Cerebellar cortex (tissue), 1 donor: Measurements from ENCODE around the gene TNFSF13.
A peak's percentile ranks its signal among the peaks of the same experiment; 100 is the strongest.

Source experiments
- DNase-seq: peaks from one replicate; pipeline ENCODE4 v3.0.0-alpha.2; 2015; ENCODE audit warnings: low spot score

TNFSF13 gene, protein sequence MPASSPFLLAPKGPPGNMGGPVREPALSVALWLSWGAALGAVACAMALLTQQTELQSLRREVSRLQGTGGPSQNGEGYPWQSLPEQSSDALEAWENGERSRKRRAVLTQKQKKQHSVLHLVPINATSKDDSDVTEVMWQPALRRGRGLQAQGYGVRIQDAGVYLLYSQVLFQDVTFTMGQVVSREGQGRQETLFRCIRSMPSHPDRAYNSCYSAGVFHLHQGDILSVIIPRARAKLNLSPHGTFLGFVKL

DNA sequence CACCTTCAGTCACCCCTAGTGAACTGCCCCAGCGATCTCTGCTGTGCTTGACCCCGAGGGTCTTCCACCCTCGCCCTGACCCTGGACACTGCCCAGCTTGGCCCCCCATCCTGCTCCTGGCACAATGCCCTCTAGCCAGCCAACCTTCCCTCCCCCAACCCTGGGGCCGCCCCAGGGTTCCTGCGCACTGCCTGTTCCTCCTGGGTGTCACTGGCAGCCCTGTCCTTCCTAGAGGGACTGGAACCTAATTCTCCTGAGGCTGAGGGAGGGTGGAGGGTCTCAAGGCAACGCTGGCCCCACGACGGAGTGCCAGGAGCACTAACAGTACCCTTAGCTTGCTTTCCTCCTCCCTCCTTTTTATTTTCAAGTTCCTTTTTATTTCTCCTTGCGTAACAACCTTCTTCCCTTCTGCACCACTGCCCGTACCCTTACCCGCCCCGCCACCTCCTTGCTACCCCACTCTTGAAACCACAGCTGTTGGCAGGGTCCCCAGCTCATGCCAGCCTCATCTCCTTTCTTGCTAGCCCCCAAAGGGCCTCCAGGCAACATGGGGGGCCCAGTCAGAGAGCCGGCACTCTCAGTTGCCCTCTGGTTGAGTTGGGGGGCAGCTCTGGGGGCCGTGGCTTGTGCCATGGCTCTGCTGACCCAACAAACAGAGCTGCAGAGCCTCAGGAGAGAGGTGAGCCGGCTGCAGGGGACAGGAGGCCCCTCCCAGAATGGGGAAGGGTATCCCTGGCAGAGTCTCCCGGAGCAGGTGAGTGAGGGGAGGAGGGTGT is at the start of gene TNFSF13:
Gene TNFSF13, plus strand, starts transcription at position 207 of the 776 bp plus-strand sequence. Its CDS starts 290 bp downstream, at position 497.
- no peak for DNase-seq

- no peak for DNase-seq
Measured at GRCh38 chr17:7508846-7509245, 49.7 kb upstream of the TNFSF13 start.

DNA sequence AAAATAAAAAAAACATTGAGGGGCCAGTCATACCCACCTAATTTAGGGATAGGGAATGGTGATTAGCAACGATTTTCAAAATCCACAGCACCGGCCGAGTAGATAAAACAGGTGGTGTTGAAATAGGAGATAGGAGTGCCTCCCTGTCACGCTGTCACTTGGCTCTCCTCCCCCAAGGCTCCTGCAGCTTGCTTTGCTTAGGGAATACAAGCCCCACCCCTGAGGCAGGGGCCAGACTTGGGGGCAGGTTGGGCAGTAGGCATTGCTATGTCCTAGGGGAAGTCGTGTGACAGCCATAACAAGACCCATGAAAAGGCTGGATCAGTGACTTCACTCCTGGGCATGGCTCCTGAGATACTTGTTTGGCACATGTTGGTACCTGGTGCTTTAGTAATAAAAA is 48.6 kb upstream of the TNFSF13 start:
- DNase-seq, result no peak

- peak; percentile 23 for DNase-seq
Measured at GRCh38 chr17:7511108-7511507, 47.4 kb upstream of the TNFSF13 start.

- DNase-seq, result no peak
Measured at GRCh38 chr17:7512105-7512504, 46.4 kb upstream of the TNFSF13 start.

GRCh38 chr17:7512824-7513540 is 45.6 kb upstream of the TNFSF13 start:
- DNase-seq, result no peak

DNA sequence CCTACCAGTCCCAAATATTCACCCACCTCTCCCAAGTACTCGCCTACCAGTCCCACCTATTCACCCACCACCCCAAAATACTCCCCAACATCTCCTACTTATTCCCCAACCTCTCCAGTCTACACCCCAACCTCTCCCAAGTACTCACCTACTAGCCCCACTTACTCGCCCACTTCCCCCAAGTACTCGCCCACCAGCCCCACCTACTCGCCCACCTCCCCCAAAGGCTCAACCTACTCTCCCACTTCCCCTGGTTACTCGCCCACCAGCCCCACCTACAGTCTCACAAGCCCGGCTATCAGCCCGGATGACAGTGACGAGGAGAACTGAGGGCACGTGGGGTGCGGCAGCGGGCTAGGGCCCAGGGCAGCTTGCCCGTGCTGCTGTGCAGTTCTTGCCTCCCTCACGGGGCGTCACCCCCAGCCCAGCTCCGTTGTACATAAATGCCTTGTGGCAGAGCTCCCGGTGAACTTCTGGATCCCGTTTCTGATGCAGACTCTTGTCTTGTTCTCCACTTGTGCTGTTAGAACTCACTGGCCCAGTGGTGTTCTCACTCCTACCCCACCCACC is 44.6 kb upstream of the TNFSF13 start:
- no peak for DNase-seq

- no peak for DNase-seq
Measured at GRCh38 chr17:7515911-7516610, 42.5 kb upstream of the TNFSF13 start.

GRCh38 chr17:7523033-7523432 is 35.5 kb upstream of the TNFSF13 start:
- peak; percentile 16 for DNase-seq

DNA sequence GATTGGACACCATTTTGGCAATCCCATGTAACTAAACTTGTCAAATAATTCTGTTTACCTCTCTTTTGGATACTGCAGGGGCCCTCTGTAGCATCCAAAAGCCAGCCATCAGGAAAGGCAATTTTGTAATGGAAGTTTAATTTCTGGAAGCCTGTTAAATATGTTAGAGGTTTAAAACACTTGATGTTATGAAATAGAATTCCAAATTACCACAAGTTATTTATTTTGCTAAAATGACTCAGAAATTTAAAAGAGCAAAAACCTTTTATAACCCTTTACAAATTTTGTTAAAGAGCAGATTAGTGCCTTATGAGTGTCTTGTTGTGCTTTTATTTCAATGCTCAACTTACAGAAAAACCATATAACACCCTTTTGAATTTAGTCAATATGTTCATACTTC is 29.7 kb upstream of the TNFSF13 start:
- no peak for DNase-seq

DNA sequence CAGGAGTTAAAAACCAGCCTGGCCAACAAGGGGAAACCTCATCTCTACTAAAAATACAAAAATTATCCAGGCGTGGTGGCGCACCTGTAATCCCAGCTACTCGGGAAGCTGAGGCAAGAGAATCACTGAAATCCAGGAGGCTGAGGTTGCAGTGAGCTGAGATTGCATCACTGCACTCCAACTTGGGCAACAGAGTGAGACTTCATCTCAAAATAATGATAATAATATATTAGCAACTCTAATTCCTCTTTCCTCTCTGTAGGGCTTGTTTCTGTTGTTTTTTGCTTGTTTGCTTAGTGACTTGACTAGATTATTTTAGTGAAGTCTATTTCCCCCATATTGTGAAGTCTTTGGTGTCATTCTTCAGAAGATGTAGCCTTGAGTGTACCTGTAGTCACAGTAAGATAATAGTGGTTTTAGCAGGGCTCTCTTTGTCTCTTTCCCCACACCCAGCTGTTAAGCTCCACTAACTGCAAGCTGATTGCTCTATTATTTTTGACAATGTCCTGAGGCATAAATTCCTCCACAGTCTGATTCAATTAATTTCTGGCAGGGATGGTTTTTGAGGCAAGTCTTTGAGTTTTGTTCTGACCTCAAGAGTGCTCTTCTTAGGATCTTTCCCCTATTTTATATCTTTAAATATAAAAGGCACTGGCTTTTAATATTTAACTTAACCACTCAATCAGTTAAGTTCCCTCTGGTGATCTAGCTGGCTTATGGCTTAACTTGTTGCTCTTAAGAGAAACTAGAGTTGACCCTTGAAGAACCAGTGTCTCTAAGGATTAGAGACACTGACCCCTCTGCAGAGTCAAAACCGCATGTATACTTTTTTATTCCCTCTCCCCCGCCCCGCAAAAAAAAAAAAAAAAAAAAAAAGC is 28.3 kb upstream of the TNFSF13 start:
- no peak for DNase-seq

- DNase-seq, result no peak
Measured at GRCh38 chr17:7538050-7538449, 20.5 kb upstream of the TNFSF13 start.

DNA sequence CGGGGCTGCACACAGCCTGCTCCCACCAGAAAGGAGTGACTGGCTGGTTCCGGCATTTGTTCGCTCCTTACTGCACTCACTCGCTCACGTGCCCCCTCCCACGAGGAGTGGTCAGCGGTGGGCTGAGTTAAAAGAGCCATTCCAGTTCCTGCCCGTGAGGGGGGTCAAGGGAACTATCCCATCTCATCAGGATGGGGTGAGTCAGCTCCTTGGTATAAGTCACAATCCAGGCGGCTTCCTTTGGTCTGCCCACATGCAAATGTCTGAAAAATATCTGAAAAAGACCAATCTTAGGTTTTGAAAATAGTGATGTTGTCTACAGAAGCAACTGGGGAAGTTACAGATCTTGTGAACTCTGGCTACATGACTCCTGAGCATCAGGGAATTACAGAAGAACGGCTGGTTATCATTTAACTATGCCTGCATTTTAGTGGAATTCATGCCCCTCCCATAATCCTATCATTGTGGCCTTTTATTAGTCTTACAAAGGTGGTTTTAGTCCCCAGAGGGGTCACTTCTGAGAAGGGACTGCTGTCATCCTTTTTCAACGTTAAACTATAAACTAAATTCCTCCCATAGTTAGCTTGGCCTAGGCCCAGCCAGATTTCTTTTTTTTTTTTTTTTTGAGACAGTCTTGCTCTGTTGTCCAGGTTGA is 19.5 kb upstream of the TNFSF13 start:
- no peak for DNase-seq

- DNase-seq, result no peak
Measured at GRCh38 chr17:7541074-7541621, 17.4 kb upstream of the TNFSF13 start.

DNA sequence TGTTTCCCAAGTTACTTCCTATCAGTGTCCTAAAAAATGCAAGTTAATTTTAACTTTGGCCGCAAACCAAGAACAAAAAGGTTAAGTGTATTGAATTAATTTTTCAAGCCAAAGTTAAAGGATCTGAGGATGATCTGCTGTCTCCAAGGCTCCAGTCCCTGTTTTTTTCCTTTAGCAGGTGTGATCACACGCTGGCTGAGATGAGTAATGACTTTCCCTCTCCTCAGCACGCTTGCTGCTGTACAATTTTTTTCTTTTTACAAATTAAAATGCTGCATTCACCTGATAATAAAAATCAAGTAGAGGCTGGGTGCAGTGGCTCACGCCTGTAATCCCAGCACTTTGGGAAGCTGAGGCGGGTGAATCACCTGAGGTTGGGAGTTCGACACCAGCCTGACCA is 13.6 kb upstream of the TNFSF13 start:
- no peak for DNase-seq

DNA sequence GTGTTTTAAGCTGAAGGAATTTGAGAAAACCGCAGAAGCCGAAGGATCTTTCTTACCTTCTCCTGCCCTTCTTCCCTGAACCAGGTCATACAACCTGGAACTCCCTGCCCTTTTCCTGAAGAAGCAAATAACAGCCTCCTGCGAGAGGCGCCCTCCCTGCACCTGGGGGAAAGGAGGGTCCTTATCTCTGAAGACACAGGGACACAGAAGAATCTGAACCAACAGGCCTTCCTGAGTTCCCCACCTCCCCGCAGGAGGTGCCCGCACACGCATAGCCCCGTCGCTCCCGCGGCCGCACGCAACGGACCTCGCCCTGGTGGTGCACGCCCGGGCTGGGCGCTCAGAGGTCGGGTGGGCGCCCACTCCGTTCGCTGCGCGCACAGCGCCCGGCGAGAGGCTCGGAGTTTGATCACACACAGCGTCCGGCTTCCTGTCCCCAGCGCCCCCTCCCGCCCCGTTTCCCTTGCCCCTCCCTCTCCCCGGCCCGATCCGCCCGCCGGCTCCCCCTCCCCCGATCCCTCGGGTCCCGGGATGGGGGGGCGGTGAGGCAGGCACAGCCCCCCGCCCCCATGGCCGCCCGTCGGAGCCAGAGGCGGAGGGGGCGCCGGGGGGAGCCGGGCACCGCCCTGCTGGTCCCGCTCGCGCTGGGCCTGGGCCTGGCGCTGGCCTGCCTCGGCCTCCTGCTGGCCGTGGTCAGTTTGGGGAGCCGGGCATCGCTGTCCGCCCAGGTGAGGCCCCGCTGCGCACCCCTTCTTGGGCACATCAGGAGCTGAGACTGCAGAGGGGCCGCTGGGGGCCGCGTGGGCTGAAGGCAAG is 9.8 kb upstream of the TNFSF13 start, which contains the start of gene TNFSF12:
Gene TNFSF12, plus strand, starts transcription at position 474 of the 816 bp plus-strand sequence. Its CDS starts 96 bp downstream, at position 570.
- no peak for DNase-seq

DNA sequence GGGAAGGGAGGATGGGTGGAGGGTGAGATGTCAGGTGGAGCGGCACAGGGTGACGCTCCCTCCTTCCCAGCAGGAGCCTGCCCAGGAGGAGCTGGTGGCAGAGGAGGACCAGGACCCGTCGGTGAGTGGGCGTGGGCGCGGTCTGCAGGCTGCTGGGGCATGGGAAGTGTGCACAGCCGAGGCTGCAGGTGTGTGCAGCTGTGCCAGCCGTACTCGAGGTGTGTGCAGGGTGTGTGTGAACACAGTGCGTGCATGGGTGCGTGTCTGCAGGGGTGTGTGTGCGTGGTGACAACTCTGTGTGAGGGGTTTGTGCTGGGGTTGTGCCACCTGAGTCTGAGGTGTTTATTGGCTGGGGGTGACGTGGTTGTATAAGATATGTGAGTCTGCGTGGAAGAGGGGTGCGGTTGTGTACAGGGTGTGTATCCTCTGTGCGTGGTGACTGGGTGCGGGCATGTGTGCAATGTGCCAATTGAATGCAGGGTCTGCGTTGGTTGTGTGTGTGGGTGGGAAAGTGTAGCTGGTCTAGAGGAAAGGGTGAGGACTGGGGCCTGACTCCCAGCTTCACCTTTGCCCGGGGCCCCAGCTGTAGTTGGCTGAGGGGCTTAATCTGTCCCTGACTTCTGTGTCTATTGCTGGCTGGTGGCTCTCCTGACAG is 9.0 kb upstream of the TNFSF13 start:
- DNase-seq, result no peak

DNA sequence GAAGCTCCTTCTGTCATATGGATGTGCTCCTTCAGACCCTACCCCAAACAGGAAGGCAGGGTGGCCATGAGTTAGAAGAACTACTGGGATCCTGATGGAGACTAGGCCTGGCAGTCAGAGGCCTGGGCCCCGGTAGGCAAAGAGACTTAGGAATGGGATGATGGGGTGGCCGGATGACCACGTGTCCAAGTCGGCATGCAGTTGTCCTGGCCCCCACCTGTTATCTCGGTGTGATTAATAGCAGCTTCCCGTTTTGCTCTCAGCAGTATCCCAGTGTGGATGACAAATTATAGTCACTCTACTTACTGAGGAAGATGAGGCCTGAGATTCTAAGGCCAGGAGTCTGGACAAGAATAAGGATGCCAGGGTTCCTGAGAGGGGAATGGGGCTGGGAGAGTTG is 8.2 kb upstream of the TNFSF13 start:
- no peak for DNase-seq

- DNase-seq, result no peak
Measured at GRCh38 chr17:7551396-7551795, 7.2 kb upstream of the TNFSF13 start.
